ENCODE data around the gene CCDC57.

GRCh38 chr17:82214012-82214628, 1.5 kb upstream of the CCDC57 start:
- no peak for TF ChIP-seq MAZ (IDR thresholded peaks at IDR 0.05; ENCODE audit: borderline replicate concordance, low read depth, low read length)
- TF ChIP-seq CTCF (conservative IDR thresholded peaks at IDR 0.05; ENCODE audit: low read depth, low read length): no peak
- TF ChIP-seq MXI1 (IDR thresholded peaks at IDR 0.05; ENCODE audit: borderline replicate concordance, low read depth, low read length): no peak
- TF ChIP-seq RFX5 (IDR thresholded peaks at IDR 0.05; ENCODE audit: low read depth, low read length): no peak
- TF ChIP-seq BHLHE40 (IDR thresholded peaks at IDR 0.05; ENCODE audit: low read depth, low read length): no peak
- TF ChIP-seq RAD21 (IDR thresholded peaks at IDR 0.05; ENCODE audit: low read length): no peak

Data from IMR-90 (cell line).